Measurements from ENCODE around the gene NEFH.
"Not testable (repeated sequence)": the region's sequence is repeated elsewhere in the genome, so short reads cannot be mapped to it uniquely, and the experiment has no call there.

The NEFH gene

DNA sequence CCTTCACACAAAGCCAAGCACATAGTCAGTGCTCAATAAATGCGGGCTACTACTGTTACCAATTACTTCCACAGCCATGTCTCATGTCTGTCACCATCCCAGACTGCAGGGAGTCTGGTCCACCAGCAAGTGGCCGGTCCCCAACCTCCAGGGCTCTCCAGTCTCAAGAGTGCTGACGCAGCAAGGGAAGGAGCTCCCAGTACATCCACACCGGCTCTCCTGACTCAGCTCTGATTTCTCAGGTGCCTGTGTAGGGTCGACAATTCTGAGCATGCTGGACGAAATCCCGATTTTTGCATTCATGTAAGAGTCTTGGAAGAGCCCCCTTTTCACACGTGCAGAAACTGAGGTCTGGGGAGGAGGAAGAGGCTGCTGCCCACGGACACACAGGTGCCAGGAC, 10.3 kb upstream of the NEFH start:
- DNase-seq = no peak

DNA sequence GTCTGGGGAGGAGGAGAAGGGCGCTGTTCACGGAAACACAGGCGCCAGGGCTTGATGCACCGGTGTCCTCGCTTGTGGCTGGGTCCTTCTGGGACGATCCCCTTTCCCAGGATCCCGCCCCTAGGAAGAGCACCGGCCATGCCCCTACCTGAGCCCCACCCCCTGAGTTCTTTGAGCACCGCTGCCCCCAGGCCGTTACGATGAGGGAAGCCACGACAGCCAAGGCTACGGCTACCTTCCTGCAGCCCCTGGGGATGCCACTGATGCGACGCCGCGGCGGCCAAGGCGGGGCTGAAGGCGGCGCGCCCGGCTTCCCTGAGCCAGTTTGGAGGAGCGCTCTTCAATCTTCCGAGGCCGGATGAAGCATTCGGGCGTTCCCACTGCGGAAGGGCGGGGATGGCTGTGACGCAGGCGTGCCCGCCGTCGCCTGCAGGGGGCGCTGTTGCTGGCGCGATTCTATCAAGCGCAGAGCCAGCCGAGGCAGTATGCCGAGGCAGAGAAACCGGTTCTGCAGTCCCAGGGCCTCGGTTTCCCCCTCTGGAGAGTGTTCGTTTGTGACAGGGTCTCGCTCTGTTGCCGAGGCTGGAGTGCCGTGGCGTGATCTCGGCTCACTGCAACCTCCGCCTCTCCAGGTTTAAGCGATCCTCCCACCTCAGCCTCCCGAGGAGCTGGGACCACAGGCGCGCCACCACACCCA, 9.7 kb upstream of the NEFH start:
- DNase-seq = peak; percentile 52

DNA sequence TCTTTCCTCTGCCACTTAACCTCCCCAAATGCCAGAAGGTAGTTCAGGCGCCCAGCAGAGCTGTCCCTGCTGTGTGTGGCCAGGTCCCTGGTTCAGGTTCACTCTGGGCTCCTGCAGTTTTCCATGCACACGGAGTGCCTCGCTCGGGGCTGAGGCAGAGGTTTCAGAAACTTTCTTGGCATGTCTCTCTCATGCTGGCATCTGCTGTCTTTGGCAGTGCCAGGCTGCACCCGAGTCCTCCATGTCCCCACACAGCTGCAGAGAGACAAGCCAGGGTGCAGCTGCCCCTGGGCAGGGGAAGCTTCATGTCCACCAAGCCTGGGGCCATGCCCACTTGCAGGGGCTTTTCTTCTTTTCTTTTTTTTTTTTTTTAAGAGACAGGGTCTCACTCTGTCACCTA, 7.0 kb upstream of the NEFH start:
- DNase-seq = no peak

DNA sequence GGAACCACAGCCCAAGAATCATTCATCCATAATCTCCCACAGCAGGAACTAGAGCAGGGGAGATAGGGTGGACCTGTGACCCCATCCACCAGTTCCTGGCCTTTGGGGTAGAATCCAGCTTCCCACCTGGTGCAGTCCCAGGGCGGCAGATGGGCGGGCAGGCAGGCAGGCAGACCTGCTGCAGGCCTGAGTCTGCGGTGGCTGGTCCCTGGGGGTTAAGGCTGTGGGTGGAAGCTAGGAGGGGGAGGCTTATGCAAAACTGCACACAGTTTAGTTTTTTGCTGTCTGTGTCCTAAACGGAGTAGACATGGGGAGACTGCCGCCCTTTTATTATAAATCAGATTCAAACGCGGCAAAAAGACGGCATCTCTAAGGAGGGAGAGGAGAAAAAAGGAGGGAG, 4.5 kb upstream of the NEFH start:
- no peak for DNase-seq

DNA sequence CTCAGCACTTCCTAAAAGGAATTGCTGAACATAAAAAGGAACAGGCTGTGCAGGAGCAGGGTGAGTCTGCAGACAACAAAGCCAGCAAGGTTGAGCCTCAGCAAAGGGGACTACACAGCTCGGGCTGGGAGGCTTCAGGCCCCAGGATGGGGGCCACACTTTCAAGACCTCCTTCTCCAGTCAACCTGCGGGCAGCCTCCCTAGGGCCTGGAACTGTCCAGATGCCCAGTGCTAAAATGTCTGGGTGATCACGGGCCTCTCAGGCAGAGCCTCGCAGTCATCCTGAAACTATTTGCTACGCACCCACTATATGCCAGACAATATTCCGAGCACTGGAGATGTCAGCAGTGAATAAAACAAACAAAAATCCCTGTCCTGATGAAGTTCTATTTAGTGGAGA, 3.9 kb upstream of the NEFH start:
- DNase-seq = no peak

DNA sequence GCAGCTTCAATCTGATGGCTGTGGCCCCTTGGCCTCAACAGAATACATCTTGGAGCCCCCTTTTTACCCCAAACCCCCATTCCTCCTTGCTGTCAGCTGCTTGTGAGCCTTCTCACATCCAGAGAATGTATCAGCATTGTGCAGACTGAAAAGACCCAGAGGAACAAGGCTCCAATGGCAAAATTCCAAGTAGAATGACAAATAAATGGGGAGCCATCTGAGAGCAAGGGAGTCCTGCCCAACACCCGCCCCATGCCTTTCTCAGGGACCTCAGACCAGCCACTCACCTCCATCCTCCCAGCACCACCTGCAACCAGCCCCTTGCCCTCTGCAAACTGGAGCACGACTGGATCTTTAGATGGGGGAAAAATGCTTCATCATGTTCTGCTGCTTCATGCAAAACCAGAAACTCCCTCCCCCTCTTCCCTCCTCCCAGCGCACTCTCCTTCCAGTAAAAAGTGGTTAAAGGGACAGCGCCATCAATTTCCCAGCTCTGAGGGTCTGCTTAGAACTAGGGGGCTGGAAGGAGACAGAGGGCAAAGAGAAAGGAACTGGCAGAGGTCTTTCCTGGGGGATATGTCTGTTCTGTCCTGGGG, 2.2 kb upstream of the NEFH start:
- DNase-seq = no peak

DNA sequence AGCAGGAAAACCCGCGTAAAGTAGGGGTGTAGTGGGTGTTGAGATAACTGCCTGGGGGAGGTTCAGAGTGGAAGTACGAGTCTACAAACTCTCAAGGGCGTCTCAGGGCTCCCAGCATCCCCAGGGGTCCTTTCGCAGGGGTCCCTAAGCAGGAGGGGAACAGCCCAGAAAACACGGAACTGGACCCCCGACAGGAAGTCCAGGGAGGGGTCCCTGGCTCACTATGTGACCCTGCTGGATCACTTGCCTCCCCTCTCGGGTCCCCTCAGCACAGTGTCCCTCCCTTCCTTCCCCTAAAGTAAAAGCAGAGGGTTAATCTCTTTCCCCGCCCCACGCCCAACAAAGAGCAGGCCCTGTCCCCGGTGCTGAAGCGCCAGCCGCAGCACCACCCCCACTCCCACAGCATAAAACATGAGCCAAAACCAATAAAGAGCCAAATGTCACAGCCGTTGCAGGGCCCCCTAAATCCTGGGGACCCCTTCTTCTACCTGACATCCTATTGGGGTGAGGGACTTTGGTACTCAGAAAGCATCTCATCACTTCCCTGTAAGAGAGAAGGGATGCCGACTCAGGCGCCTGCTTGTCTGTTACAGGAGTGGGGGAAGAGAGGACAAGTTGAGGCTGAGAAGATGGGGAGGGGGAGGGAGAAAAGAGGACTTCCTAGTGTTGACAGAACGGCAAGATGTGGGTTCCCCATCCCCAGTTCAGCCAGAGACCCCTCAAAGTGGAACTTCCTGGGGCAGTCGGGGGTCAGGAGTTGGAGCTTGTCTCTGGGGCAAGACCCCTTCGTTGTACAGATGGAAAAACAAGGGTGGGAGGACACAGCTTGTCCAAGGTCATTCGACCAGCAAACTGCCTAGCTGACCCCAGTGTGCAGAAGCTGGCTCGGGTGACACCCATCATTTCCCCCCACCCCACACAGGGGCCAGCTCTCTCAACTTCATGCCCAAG, 1.4 kb upstream of the NEFH start:
- no peak for DNase-seq

DNA sequence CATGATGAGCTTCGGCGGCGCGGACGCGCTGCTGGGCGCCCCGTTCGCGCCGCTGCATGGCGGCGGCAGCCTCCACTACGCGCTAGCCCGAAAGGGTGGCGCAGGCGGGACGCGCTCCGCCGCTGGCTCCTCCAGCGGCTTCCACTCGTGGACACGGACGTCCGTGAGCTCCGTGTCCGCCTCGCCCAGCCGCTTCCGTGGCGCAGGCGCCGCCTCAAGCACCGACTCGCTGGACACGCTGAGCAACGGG, 169 bp downstream of the NEFH start:
- DNase-seq = no peak

DNA sequence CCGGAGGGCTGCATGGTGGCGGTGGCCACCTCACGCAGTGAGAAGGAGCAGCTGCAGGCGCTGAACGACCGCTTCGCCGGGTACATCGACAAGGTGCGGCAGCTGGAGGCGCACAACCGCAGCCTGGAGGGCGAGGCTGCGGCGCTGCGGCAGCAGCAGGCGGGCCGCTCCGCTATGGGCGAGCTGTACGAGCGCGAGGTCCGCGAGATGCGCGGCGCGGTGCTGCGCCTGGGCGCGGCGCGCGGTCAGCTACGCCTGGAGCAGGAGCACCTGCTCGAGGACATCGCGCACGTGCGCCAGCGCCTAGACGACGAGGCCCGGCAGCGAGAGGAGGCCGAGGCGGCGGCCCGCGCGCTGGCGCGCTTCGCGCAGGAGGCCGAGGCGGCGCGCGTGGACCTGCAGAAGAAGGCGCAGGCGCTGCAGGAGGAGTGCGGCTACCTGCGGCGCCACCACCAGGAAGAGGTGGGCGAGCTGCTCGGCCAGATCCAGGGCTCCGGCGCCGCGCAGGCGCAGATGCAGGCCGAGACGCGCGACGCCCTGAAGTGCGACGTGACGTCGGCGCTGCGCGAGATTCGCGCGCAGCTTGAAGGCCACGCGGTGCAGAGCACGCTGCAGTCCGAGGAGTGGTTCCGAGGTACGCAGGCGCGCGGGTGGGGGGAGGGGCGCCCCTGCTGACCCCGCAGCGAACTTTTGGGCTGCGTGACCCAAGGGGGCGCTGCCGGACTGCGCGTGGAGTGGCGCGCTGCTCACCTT, 670 bp downstream of the NEFH start:
- DNase-seq = peak; percentile 73

DNA sequence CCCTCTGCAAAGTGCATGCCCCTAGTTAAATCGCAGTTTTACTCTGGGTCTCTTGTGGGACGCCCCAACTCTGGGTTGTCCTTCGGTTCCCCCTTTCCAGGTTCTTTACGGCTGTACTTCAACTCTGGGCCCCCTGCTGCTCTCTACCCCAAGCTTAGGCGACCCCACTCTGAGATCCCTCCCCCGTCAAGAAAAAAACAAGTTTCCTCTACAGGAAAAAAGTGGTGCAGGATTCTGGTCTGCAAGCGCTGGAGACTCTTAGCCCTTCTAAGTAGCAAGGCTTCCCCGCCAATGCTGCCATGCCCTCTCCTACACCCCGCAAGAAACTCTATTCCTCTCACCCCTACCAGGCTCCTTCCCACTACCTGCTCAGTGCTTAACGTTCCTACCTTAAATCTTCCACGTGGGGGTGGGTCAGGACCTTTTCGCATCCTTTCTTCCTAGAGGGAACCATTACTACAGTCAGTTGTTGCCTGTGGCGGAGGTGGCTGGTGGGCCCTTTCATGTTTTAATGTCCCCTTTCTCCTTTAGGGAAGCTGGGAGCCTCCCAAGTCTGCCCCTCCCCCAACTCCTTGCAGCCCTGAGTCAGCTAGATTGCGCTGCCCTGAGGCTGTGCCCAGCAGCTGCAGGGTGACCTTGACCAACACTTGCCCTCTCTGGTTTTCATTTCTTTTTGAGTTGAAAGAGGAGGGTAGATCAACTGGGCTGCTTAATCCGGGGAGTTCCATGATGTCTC, 1.4 kb downstream of the NEFH start:
- DNase-seq = no peak

DNA sequence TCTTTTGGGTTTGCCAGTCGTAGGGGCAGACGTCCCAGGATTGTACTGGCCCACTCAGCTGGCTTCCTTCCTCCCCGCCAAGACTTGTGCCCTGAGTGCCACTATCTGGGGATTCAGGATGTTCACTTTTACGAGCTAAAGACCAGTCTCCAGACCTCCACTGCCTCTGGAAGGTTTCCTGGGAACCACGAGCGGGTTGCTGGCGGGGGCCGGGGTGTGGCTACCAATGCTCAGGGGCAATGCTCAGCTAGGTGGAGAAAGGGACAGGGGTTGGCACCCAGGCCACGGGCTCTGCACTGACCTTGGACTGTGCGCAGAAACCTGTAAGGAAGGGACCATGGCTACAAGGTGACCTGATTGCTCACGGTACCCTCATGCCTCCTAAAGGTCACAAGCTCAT, 2.2 kb downstream of the NEFH start:
- DNase-seq = no peak

DNA sequence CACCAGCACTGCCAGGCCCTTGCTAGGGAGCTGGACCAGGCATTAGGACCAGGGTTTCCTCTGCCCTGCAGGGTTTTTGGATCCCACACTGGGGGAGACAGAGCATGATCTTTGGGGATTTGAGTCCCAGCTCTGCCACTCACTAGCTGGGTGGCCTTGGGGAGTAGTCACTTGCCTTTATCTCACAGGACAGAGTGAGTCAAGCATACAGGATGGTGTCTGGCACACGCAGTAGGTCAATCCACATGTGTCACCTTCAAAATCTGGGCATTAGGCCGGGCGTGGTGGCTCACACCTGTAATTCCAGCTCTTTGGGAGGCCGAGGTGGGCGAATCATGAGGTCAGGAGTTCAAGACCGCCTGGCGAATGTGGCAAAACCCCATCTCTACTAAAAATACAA, 2.7 kb downstream of the NEFH start:
- no peak for DNase-seq

DNA sequence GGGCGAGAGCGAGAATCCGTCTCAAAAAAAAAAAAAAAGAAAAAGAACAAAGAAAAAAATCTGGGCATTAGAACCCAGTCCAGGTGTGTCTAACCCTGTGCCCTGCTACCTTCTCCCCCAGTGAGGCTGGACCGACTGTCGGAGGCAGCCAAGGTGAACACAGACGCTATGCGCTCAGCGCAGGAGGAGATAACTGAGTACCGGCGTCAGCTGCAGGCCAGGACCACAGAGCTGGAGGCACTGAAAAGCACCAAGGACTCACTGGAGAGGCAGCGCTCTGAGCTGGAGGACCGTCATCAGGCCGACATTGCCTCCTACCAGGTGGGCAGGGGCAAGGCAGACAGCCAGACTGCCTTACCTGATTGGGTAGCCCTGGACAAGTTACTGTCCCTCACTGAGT, 3.2 kb downstream of the NEFH start:
- DNase-seq = no peak

DNA sequence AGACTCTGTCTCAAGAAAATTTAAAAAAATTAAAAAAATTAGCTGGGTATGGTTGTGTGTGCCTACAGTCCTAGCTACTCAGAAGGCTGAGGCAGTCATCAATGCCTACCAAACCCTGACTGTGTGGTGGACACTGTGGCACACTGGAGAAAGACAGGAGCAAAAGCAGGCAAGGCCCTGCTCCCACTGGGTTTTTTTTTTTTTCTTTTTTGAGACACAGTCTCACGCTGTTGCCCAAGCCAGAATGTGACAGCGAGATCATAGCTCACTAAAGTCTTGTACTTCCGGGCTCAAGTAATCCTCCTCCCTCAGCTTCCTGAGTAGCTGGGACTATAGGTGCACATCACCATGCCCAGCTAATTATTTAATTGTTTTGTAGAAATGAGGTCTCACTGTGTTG, 4.6 kb downstream of the NEFH start:
- no peak for DNase-seq

DNA sequence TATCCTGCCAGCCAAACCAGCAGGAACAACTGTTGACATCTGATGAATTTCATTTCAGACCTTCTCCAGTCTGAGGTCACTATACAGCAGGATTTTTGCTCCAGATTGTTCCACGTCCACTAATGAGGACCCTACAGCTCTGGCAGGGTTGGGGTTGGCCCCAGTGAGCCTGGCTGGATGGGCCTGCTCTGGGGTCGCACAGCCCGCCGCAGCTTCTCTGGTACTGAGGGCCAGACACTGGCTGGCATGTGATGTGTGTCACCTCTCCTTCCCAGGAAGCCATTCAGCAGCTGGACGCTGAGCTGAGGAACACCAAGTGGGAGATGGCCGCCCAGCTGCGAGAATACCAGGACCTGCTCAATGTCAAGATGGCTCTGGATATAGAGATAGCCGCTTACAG, 5.4 kb downstream of the NEFH start:
- no peak for DNase-seq

DNA sequence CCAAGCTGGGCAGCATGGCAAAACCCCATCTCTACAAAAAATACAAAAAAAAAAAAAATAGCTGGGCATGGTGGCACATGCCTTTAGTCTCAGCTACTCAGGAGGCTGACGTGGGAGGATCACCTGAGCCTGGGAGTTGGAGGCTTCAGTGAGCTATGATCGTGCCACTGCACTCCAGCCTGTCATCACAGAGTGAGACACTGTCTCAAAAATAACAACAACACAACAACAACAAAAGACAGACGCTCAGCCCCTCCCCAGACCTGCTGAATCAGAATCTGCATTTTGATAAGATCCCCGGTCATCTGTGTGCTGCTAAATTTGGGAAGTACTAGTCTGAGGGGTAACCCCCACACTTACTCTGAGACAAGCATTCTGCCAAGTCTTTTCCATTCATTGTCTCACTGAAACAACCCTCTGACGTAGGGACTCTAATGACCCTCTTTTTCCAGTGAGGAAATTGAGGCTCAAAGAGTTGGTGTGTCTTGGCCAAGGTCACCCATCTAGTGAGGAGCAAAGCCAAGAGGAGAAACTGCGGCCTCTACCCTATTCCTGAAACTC, 7.5 kb downstream of the NEFH start:
- no peak for DNase-seq

DNA sequence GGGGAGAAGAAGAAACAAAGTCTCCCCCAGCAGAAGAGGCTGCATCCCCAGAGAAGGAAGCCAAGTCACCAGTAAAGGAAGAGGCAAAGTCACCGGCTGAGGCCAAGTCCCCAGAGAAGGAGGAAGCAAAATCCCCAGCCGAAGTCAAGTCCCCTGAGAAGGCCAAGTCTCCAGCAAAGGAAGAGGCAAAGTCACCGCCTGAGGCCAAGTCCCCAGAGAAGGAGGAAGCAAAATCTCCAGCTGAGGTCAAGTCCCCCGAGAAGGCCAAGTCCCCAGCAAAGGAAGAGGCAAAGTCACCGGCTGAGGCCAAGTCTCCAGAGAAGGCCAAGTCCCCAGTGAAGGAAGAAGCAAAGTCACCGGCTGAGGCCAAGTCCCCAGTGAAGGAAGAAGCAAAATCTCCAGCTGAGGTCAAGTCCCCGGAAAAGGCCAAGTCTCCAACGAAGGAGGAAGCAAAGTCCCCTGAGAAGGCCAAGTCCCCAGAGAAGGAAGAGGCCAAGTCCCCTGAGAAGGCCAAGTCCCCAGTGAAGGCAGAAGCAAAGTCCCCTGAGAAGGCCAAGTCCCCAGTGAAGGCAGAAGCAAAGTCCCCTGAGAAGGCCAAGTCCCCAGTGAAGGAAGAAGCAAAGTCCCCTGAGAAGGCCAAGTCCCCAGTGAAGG, 9.2 kb downstream of the NEFH start:
- DNase-seq = not testable (repeated sequence)

DNA sequence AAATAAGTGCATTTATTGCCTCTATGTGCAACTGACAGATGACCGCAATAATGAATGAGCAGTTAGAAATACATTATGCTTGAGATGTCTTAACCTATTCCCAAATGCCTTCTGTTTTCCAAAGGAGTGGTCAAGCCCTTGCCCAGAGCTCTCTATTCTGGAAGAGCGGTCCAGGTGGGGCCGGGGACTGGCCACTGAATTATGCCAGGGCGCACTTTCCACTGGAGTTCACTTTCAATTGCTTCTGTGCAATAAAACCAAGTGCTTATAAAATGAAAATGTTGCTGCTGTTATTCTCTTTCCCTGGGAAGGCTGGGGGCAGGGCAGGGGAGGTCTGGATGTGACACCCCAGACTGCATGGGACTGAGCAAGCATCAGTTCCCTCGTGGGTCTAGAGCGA, 11.0 kb downstream of the NEFH start:
- no peak for DNase-seq

DNA sequence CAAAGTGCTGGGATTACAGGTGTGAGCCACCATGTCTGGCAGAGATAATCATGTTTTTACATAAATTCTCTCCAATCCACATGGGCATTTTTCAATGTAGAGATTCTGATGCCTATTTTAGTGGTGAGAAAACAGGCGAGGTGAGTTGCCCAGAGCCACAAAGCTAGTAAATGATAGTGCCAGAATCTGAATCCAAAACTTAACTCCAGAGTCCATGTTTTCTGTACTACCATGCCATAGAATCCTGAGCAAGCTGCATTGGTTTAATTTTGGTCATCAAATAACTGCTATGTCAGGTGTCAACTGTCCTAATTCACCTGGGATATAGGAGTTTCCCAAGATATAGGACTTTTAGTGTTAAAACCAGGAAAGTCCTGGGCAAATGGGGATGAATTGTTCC, 13.6 kb downstream of the NEFH start:
- no peak for DNase-seq

DNA sequence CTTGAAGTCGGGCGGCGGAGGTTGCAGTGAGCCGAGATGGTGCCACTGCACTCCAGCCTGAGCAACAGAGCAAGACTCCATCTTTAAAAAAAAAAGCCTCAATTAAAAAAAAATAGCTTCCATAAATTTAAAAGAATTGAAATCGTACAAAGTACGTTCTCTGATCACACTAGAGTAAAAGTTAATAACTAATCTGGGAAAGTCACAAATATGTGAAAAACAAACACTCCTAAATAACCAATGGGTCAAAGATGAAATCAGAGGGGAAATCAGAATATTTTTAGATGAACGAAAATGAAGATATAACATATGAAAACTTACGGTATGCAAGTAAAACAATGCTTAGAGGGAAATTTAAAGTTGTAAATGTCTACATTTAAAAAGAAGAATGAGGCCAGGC, 19.8 kb downstream of the NEFH start:
- DNase-seq = no peak

DNA sequence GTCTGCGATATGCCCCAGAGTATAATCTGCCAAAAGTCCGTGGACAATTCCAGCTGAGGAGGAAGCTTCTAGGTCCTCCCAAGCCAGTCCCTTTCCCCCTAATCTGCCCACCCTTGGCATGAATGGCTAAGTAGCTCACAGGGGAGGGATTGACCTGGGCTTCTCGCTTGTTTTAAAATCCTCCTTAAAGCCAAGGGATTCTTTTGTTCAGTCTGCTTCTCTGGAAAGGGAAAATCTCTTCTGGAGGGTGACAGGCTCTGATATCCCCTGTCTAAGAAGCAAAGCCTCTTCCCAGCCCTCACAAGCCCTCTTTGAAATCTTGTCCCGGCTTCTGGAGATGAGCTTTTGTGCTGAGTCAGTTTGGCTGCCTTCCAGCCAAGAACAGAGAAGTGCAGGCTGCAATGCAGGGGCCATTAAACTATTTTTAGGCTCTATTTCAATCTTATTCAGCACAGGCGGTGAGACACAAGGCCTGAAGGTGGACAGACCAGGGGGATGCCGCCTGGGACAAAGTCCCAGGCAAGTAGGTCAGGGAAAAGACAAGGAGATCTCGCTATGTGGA, 23.9 kb downstream of the NEFH start:
- DNase-seq = peak; percentile 87

All from fibroblast of skin of scalp (primary cell).